HG03280 (cell line): ENCODE measurements around the gene PSMC2.
A peak's percentile ranks its signal among the peaks of the same experiment; 100 is the strongest.

Experiments
- ATAC-seq: cut with Tn5 transposase; IDR thresholded peaks from one replicate; pipeline ENCODE4 v1.9.1; 2021; ENCODE audit warnings: mild to moderate bottlenecking, moderate library complexity; ENCODE audit not compliant: unreplicated experiment

Gene PSMC2

GRCh38 chr7:103347507-103348267 is at the start of gene PSMC2:
Gene PSMC2, plus strand, starts transcription at chr7:103347643. Its CDS starts 69 bp downstream, at chr7:103347712.
- peak; percentile 65 for ATAC-seq

- ATAC-seq: no peak
Observed at GRCh38 chr7:103297837-103298179, 49.6 kb upstream of the PSMC2 start.

GRCh38 chr7:103299660-103300059 is 47.8 kb upstream of the PSMC2 start:
- no peak for ATAC-seq

- ATAC-seq: no peak
Observed at GRCh38 chr7:103301441-103301840, 46.0 kb upstream of the PSMC2 start.

GRCh38 chr7:103307503-103308231 is 39.8 kb upstream of the PSMC2 start:
- ATAC-seq: no peak

GRCh38 chr7:103314852-103315251 is 32.6 kb upstream of the PSMC2 start:
- ATAC-seq: no peak

GRCh38 chr7:103316380-103316941 is 31.0 kb upstream of the PSMC2 start:
- ATAC-seq: no peak

GRCh38 chr7:103317009-103317408 is 30.4 kb upstream of the PSMC2 start:
- no peak for ATAC-seq

GRCh38 chr7:103325744-103326143 is 21.7 kb upstream of the PSMC2 start:
- ATAC-seq: no peak

- no peak for ATAC-seq
Observed at GRCh38 chr7:103336761-103337160, 10.7 kb upstream of the PSMC2 start.

- ATAC-seq: no peak
Observed at GRCh38 chr7:103338864-103339263, 8.6 kb upstream of the PSMC2 start.

- no peak for ATAC-seq
Observed at GRCh38 chr7:103341466-103341865, 6.0 kb upstream of the PSMC2 start.

- ATAC-seq: no peak
Observed at GRCh38 chr7:103343332-103343731, 4.1 kb upstream of the PSMC2 start.

GRCh38 chr7:103343758-103344452 is 3.5 kb upstream of the PSMC2 start:
- peak; percentile 9 for ATAC-seq

GRCh38 chr7:103344453-103345149 is 2.8 kb upstream of the PSMC2 start, which contains the start of gene DNAJC2:
Gene DNAJC2, minus strand, starts transcription at chr7:103344767. Its CDS starts 145 bp downstream, at chr7:103344622.
- ATAC-seq: peak; percentile 76

- no peak for ATAC-seq
Observed at GRCh38 chr7:103346396-103346795, 1.0 kb upstream of the PSMC2 start.

- ATAC-seq: no peak
Observed at GRCh38 chr7:103348452-103348851, 1.0 kb downstream of the PSMC2 start.

- no peak for ATAC-seq
Observed at GRCh38 chr7:103348959-103349358, 1.5 kb downstream of the PSMC2 start.

- no peak for ATAC-seq
Observed at GRCh38 chr7:103349805-103350204, 2.4 kb downstream of the PSMC2 start.

GRCh38 chr7:103369432-103369831 is 22.0 kb downstream of the PSMC2 start:
- ATAC-seq: no peak
